GM10248 (cell line): ENCODE data around the gene ERP44.

Experiments
- CTCF ChIA-PET: fragments of 300-600 bp; sonication (Branson Sonifier 250); formaldehyde crosslinking; extraction: SDS; loops from one replicate; lab custom pipeline; 2021; ENCODE audit warnings: antibody characterized with exemption; lab: Yijun Ruan, JAX
- POLR2A ChIA-PET: fragments of 350-650 bp; sonication (Branson Sonifier 250); formaldehyde crosslinking; extraction: SDS; loops from one replicate; lab custom pipeline; 2020; ENCODE audit warnings: antibody characterized with exemption; lab: Yijun Ruan, JAX
- DNase-seq: peaks from one replicate; pipeline ENCODE4 v3.0.0; 2012; ENCODE audit errors: extremely low spot score
- TF ChIP-seq, protein P1 (sequence below): IDR thresholded peaks from 2 replicates; pipeline ENCODE4 v1.5.1; 2012; ENCODE audit warnings: mild to moderate bottlenecking, low read depth; ENCODE audit errors: extremely low read depth, missing control alignments, control extremely low read depth

ERP44 gene

DNA sequence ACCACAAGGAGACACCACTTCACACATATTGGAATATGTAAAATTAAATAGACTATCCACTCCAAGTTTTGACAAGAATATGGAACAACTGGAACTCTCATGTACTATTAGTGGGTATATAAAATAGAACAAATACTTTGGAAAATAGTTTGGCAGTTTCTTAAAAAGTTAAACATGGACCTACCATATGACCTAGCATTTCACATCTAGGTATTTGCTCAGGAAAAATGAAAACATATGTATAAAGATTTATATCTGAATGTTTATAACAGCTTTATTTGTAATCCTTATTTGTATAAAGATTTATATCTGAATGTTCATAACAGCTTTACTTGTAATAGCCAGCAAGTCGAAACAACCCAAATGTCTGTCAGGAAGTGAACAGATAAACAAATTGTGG is 49.2 kb downstream of the ERP44 start:
- CTCF ChIA-PET: interaction anchor here (1.2 to 2.6 kb wide), 3 partner anchors 10 to 22 kb away, joined by 3 to 7 read pairs (median 6); no protein-coding TSS in a partner anchor
- TF ChIP-seq, protein P1, sequence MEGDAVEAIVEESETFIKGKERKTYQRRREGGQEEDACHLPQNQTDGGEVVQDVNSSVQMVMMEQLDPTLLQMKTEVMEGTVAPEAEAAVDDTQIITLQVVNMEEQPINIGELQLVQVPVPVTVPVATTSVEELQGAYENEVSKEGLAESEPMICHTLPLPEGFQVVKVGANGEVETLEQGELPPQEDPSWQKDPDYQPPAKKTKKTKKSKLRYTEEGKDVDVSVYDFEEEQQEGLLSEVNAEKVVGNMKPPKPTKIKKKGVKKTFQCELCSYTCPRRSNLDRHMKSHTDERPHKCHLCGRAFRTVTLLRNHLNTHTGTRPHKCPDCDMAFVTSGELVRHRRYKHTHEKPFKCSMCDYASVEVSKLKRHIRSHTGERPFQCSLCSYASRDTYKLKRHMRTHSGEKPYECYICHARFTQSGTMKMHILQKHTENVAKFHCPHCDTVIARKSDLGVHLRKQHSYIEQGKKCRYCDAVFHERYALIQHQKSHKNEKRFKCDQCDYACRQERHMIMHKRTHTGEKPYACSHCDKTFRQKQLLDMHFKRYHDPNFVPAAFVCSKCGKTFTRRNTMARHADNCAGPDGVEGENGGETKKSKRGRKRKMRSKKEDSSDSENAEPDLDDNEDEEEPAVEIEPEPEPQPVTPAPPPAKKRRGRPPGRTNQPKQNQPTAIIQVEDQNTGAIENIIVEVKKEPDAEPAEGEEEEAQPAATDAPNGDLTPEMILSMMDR: no peak
- DNase-seq: no peak
- POLR2A ChIA-PET: no interaction called here

DNA sequence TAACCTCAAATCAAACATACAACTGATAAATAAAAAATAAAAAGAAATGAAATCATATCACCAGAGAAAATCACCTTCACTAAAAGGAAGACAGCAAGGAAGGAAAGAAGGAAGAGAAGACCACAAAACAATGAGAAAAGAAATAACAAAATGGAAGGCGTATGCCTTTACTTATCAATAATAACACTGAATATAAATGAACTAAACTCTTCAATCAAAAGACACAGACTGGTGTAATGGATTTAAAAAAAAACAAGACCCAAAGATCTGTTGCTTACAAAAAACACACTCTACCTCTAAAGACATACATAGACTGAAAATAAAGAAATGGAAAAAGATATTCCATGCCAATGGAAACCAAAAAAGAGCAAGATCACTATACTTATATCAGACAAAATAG is 60.3 kb downstream of the ERP44 start:
- CTCF ChIA-PET: interaction anchor here (0.8 kb wide), 1 partner anchor 11 kb away, joined by 3 read pairs; no protein-coding TSS in a partner anchor
- POLR2A ChIA-PET: no interaction called here
- TF ChIP-seq, protein P1: no peak
- no peak for DNase-seq

DNA sequence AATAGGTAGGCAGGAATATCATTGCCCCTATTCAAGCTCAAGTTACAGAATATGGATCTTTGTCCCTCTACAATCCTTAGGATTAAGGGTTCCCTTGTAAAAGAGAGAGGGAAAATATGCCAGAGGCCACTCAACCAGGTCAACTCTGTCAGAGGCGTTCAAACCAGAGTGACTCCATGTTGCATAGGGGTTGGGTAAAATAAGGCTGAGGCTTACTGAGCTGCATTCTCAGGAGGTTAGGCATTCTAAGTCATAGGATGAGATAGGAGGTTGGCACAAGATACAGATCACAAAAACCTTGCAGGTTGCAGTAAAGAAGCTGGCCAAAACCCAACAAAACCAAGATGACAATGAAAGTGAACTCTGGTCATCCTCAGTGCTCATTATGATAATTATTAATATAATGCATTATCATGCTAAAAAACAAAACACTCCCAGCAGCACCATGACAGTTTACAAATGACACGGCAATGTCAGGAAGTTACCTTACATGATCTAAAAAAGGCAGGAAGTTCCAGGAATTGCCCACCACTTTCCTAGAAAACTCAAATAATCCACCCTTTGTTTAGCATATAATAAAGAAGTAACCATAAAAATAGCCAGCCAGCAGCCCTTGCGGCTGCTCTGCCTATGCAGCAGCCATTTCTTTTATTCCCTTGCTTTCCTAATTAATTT is 64.8 kb downstream of the ERP44 start:
- TF ChIP-seq, protein P1: no peak
- CTCF ChIA-PET: no interaction called here
- no peak for DNase-seq
- POLR2A ChIA-PET: no interaction called here

DNA sequence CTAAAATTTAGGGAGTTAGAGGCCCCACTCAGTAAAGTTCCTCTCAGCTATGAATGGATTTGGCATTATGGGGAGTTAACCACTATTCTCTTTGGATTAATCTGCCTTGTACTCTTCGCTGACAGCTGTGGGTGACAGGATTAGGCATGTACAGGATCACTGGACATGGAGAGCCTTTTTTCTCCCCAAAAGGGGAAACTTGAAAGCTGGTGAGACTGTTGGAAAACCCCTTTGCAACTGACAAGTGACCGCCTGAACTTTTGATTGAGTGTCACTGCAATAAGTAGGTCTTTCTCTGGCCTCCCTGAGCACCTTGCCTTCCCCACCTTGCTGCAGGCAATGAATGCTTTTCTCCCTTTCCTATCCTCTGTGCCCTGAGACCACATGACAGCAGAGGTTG is 68.3 kb downstream of the ERP44 start:
- ChIA-PET POLR2A (interaction anchor here (0.6 to 0.7 kb wide), 2 partner anchors 209 to 376 kb away, joined by 4 to 6 read pairs; partner anchors contain the start of gene NR4A3), CTCF (interaction anchor here (1.2 to 1.8 kb wide), 7 partner anchors 20 to 294 kb away, joined by 3 to 10 read pairs (median 3); no protein-coding TSS in a partner anchor)
- TF ChIP-seq, protein P1: no peak
- no peak for DNase-seq

DNA sequence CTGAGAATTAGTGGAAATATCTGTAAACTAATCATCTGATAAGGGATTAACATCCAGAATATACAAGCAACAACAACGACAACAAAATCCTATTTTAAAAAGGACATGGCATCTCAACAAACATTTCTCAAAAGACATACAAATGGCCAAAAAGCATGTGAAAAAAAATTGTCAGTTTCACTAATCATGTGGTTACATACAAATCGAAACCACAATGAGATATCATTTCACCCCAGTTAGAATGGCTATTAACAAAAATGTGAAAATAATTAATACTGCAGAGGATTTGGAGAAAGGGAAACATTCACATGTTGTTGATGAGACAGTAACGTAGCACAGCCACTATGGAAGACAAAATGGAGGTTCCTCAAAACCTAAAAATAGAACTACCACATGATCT is 69.5 kb downstream of the ERP44 start:
- TF ChIP-seq, protein P1: no peak
- no peak for DNase-seq
- POLR2A ChIA-PET: no interaction called here
- CTCF ChIA-PET: interaction anchor here (1.4 kb wide), 1 partner anchor 191 kb away, joined by 3 read pairs; no protein-coding TSS in a partner anchor

DNA sequence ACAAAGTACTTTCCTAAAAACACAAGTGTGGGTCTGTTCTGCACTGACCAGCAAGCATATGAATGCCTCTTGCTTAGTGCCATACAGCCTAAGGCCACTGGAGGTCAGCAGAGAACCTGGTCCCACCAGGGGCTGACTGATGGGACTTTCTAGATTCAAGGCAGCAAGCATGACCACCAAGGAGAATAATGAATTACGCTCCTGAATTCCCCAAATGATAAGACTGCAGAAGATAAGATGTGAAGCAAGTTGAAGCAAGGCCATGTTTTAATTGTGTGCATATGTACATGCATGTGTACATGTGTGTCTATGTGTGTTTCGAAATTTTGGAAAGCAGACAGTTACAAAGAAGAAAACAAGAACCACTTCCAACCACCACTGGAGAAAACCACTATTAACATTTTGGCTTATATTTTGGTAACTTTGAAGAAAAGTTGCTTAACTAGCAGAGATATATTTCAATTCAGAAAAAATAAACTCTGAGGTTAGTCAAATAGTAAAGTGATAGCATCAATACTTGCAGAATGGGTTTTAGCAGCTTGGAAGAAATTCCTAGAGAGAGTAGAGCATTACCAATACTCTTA is 70.5 kb downstream of the ERP44 start:
- TF ChIP-seq, protein P1: peak; percentile 94
- POLR2A ChIA-PET: no interaction called here
- peak; percentile 66 for DNase-seq
- CTCF ChIA-PET: interaction anchor here (0.6 to 3.0 kb wide), 18 partner anchors 8 to 209 kb away, joined by 3 to 23 read pairs (median 4); no protein-coding TSS in a partner anchor
